ENCODE measurements around the gene OSBPL2. TPM values are rescaled to one million over a fixed set of nuclear protein-coding genes. Genes with fewer than 3 reads are reported as not detected.

The OSBPL2 gene
- total RNA-seq, 1 experiment from 2014 or later, result 41.4 TPM

- H3K9me3 ChIP-seq (ENCODE audit: control insufficient read depth, insufficient read depth, low read depth, low read length), result no peaks in the 10 kb centered on the region
- H3K4me3 ChIP-seq (ENCODE audit: low read depth in 2 of 2, low read length in 2 of 2), result no peak overlapping the region
- in situ Hi-C loops (cut with HindIII; ENCODE audit: low pct_unique_long_range_greater_than_20kb, low sequenced_read_pairs), result no loop called here
- TF ChIP-seq TCF7L2 (IDR thresholded peaks at IDR 0.05; ENCODE audit: low read depth, low read length), result no peak
- TF ChIP-seq SIN3A (IDR thresholded peaks at IDR 0.05; ENCODE audit: borderline replicate concordance, insufficient read depth, low read depth, low read length), result no peak
- no peak for TF ChIP-seq POLR2AphosphoS5 (IDR thresholded peaks at IDR 0.05; ENCODE audit: low read depth, low read length)
- TF ChIP-seq REST (IDR thresholded peaks at IDR 0.05; ENCODE audit: insufficient read depth in 1 of 2, low read depth in 2 of 2, low read length in 1 of 2), result no peak
- no peak for TF ChIP-seq CTCF (IDR thresholded peaks at IDR 0.05)
- intact Hi-C loops (cut with micrococcal nuclease; ENCODE audit: unreplicated experiment), result no loop called here
- BruUV-seq (replicated peaks), result no TSS peak
- POLR2A ChIA-PET, result no interaction called here
- ATAC-seq, result no peak
- H3K4me1 ChIP-seq (ENCODE audit: control insufficient read depth, insufficient read depth, low read length), result peaks cover 11% of the 10 kb centered on the region
- no peaks in the 10 kb centered on the region for H3K36me3 ChIP-seq (ENCODE audit: control insufficient read depth, insufficient read depth, low read length)
- no peaks in the 10 kb centered on the region for H3K27me3 ChIP-seq (ENCODE audit: control insufficient read depth, insufficient read depth, low read length)
- DNase-seq (ENCODE audit: low read depth, low spot score), result no peak
- no peak overlapping the region for H3K27ac ChIP-seq (ENCODE audit: low read length)
- CTCF ChIA-PET, result no interaction called here
These were observed 26.5 kb upstream of the OSBPL2 start for GRCh38 chr20:62211769-62212288.

- H3K27ac ChIP-seq (ENCODE audit: low read length), result no peak overlapping the region
- H3K4me1 ChIP-seq (ENCODE audit: control insufficient read depth, insufficient read depth, low read length), result peaks cover 11% of the 10 kb centered on the region
- POLR2A ChIA-PET, result no interaction called here
- H3K9me3 ChIP-seq (ENCODE audit: control insufficient read depth, insufficient read depth, low read depth, low read length), result no peaks in the 10 kb centered on the region
- DNase-seq (ENCODE audit: low read depth, low spot score), result no peak
- BruUV-seq (replicated peaks), result no TSS peak
- CTCF ChIA-PET, result no interaction called here
- TF ChIP-seq POLR2AphosphoS5 (IDR thresholded peaks at IDR 0.05; ENCODE audit: low read depth, low read length) (no peak), SIN3A (IDR thresholded peaks at IDR 0.05; ENCODE audit: borderline replicate concordance, insufficient read depth, low read depth, low read length) (no peak), REST (IDR thresholded peaks at IDR 0.05; ENCODE audit: insufficient read depth in 1 of 2, low read depth in 2 of 2, low read length in 1 of 2) (no peak), TCF7L2 (IDR thresholded peaks at IDR 0.05; ENCODE audit: low read depth, low read length) (no peak), CTCF (IDR thresholded peaks at IDR 0.05) (no peak)
- H3K4me3 ChIP-seq (ENCODE audit: low read depth in 2 of 2, low read length in 2 of 2), result no peak overlapping the region
- in situ Hi-C loops (cut with HindIII; ENCODE audit: low pct_unique_long_range_greater_than_20kb, low sequenced_read_pairs) (no loop called here), intact Hi-C loops (cut with micrococcal nuclease; ENCODE audit: unreplicated experiment) (no loop called here)
- H3K36me3 ChIP-seq (ENCODE audit: control insufficient read depth, insufficient read depth, low read length), result no peaks in the 10 kb centered on the region
- ATAC-seq, result peak; percentile 7; the same call in 1 of the 2 replicates
- no peaks in the 10 kb centered on the region for H3K27me3 ChIP-seq (ENCODE audit: control insufficient read depth, insufficient read depth, low read length)
These were observed 26.0 kb upstream of the OSBPL2 start for GRCh38 chr20:62212299-62212698.
